Endothelial cell of umbilical vein (primary cell): ENCODE data around the gene WEE2. TPM values are rescaled to one million over a fixed set of nuclear protein-coding genes. Genes with fewer than 3 reads are reported as not detected.

Source experiments
- BruUV-seq: library from RNA; stranded (reverse); fragments of 400-500 nt; replicated peaks from 2 replicates; lab custom pipeline; 2021; lab: Mats Ljungman, UMichigan
- CTCF ChIA-PET: fragments of 300-600, 350-600 bp; sonication (Branson Sonifier 250); formaldehyde crosslinking; loops from one replicate; lab custom pipeline; 2021; ENCODE audit warnings: antibody characterized with exemption, inconsistent platforms; lab: Charles Lee
- POLR2A ChIA-PET: fragments of 300-600, 350-600 bp; sonication (Branson Sonifier 250); formaldehyde crosslinking; loops from one replicate; lab custom pipeline; 2021; ENCODE audit warnings: antibody characterized with exemption, inconsistent platforms; lab: Charles Lee
- DNase-seq: peaks from one replicate; pipeline ENCODE4 v3.0.0-alpha.2; 2011; ENCODE audit warnings: low read depth, low spot score
- FAIRE-seq: peaks from 2 replicates; lab custom pipeline; 2011; peaks lifted over from hg19 to GRCh38; lab: Jason Lieb, UNC
- H2AFZ ChIP-seq: 2 replicates; pipeline ENCODE4 v1.6.0; 2012; ENCODE audit warnings: low read depth, low read length, control low read depth, inconsistent platforms
- H3K27ac ChIP-seq: 2 replicates; pipeline ENCODE4 v1.5.1; 2011; ENCODE audit warnings: low read depth, mild to moderate bottlenecking, control low read depth, low read length, moderate library complexity; ENCODE audit not compliant: insufficient read depth
- H3K27me3 ChIP-seq, 2 experiments: 2 replicates each; pipeline versions ENCODE4 v1.6.0 to v1.6.1; 2011; ENCODE audit warnings: low read length in 2 of 2, mixed read lengths in 1 of 2; ENCODE audit not compliant: control insufficient read depth in 2 of 2, insufficient read depth in 2 of 2
- H3K36me3 ChIP-seq, 2 experiments: 2 replicates in 1 of 2; 3 replicates in 1 of 2; pipeline ENCODE4 v1.5.1; 2011; ENCODE audit warnings: low read length in 2 of 2, mild to moderate bottlenecking in 1 of 2, moderate library complexity in 1 of 2; ENCODE audit not compliant: control insufficient read depth in 2 of 2, insufficient read depth in 2 of 2; ENCODE audit errors: extremely low read depth in 1 of 2
- H3K4me1 ChIP-seq: 3 replicates; pipeline ENCODE4 v1.5.1; 2011; ENCODE audit warnings: mild to moderate bottlenecking, low read length; ENCODE audit not compliant: control insufficient read depth, insufficient read depth; ENCODE audit errors: extremely low read depth
- H3K4me2 ChIP-seq: 2 replicates; pipeline ENCODE4 v1.6.1; 2011; ENCODE audit warnings: low read length, control low read depth, mixed read lengths; ENCODE audit not compliant: insufficient read depth
- H3K4me3 ChIP-seq, 3 experiments: fragments of 200-600 bp in 1 of 3; sonication (generic), shearing (Covaris generic) in 1 of 3; replicated peaks in 1 of 3; 2 replicates each; pipeline ENCODE4 v1.5.1; 2011 to 2016; ENCODE audit warnings: control low read depth in 3 of 3, low read length in 3 of 3, mild to moderate bottlenecking in 2 of 3, inconsistent platforms in 1 of 3, low read depth in 1 of 3, moderate library complexity in 1 of 3; ENCODE audit not compliant: insufficient read depth in 1 of 3
- H3K79me2 ChIP-seq: 2 replicates; pipeline ENCODE4 v1.6.0; 2012; ENCODE audit warnings: low read length, inconsistent platforms; ENCODE audit not compliant: control insufficient read depth, insufficient read depth
- H3K9ac ChIP-seq: replicated peaks from 2 replicates; pipeline ENCODE3; 2011; ENCODE audit warnings: low read length, control low read depth; ENCODE audit not compliant: insufficient read depth; ENCODE audit errors: extremely low read depth
- H3K9me1 ChIP-seq: replicated peaks from 3 replicates; pipeline ENCODE4 v1.6.0; 2011; ENCODE audit warnings: mild to moderate bottlenecking, low read length; ENCODE audit not compliant: control insufficient read depth, insufficient read depth; ENCODE audit errors: extremely low read depth
- H3K9me3 ChIP-seq: replicated peaks from 2 replicates; pipeline ENCODE4 v1.5.1; 2012; ENCODE audit warnings: low read length, inconsistent platforms; ENCODE audit not compliant: control insufficient read depth, insufficient read depth
- H4K20me1 ChIP-seq: replicated peaks from 2 replicates; pipeline ENCODE3; 2011; ENCODE audit warnings: mild to moderate bottlenecking, low read length; ENCODE audit not compliant: control insufficient read depth, insufficient read depth; ENCODE audit errors: extremely low read depth
- EZH2 ChIP-seq: IDR thresholded peaks from 2 replicates; pipeline ENCODE4 v1.6.1; 2012; ENCODE audit warnings: borderline replicate concordance, low read depth, mild to moderate bottlenecking, moderate library complexity, low read length, inconsistent platforms; ENCODE audit not compliant: severe bottlenecking
- FOS ChIP-seq: IDR thresholded peaks from 2 replicates; pipeline ENCODE4 v1.6.1; 2011; ENCODE audit warnings: mild to moderate bottlenecking, low read length, moderate library complexity, borderline replicate concordance; ENCODE audit not compliant: insufficient read depth
- GATA2 ChIP-seq: IDR thresholded peaks from 2 replicates; pipeline ENCODE4 v1.7.0; 2011; ENCODE audit warnings: low read depth, mild to moderate bottlenecking, moderate library complexity, mixed read lengths, low read length; ENCODE audit not compliant: insufficient read length, insufficient read depth
- JUN ChIP-seq: IDR thresholded peaks from 2 replicates; pipeline ENCODE4 v1.6.1; 2011; ENCODE audit warnings: borderline replicate concordance, low read depth; ENCODE audit not compliant: insufficient read length, insufficient read depth
- MYC ChIP-seq: IDR thresholded peaks from one replicate; pipeline ENCODE4 v1.6.1; 2011; ENCODE audit warnings: mild to moderate bottlenecking, low read depth, low read length
- POLR2A ChIP-seq: IDR thresholded peaks from 2 replicates; pipeline ENCODE4 v1.6.1; 2012; ENCODE audit warnings: low read depth, mild to moderate bottlenecking, control low read depth, low read length
- POLR2AphosphoS5 ChIP-seq: IDR thresholded peaks from 2 replicates; pipeline ENCODE4 v1.6.1; 2012; ENCODE audit warnings: low read depth, mild to moderate bottlenecking, control low read depth, low read length, moderate library complexity; ENCODE audit not compliant: insufficient read depth
- dilution Hi-C: fragments of 300-500 bp; cut with MboI; formaldehyde crosslinking; loops from one replicate; pipeline ENCODE4 v1.15.0; 2019; ENCODE audit warnings: low sequenced_read_pairs; ENCODE audit not compliant: extremely low pct_ligation_motif_present
- intact Hi-C: fragments of 100-400 bp; cut with micrococcal nuclease; formaldehyde crosslinking; loops from one replicate; pipeline ENCODE4 v1.10.0; 2022
- polyA plus RNA-seq, 4 experiments: library from polyadenylated mRNA; depleted of rRNA in 3 of 4; stranded (reverse) in 3 of 4; unstranded in 1 of 4; fragments of >200 nt; gene quantifications; 2 replicates each; pipeline versions ENCODE4 v1.2.1 to v1.2.3, GENCODE V29; 2011 to 2012; ENCODE audit warnings: missing spikeins in 1 of 4
- total RNA-seq: library from RNA; stranded (reverse); gene quantifications from 2 replicates; pipeline ENCODE4 v1.2.3, GENCODE V29; 2021
- TF ChIP-seq, protein P1 (sequence below), 2 donors: IDR thresholded peaks; 1 replicate in 1 of 2; 2 replicates in 1 of 2; pipeline ENCODE4 v1.5.1; 2011; ENCODE audit warnings: low read length in 2 of 2, mild to moderate bottlenecking in 2 of 2, moderate library complexity in 2 of 2, control low read depth in 1 of 2, inconsistent platforms in 1 of 2, low read depth in 1 of 2; ENCODE audit not compliant: insufficient read depth in 1 of 2; ENCODE audit errors: extremely low read depth in 1 of 2
- TF ChIP-seq, protein P2 (sequence below): IDR thresholded peaks from 2 replicates; pipeline ENCODE4 v1.6.1; 2011; ENCODE audit not compliant: insufficient read depth, insufficient read length

The WEE2 gene
- total and polyA plus RNA-seq, 2 donors (not counting 3 experiments of a cell fraction or from before 2014, with no cell fraction given): not detected

DNA sequence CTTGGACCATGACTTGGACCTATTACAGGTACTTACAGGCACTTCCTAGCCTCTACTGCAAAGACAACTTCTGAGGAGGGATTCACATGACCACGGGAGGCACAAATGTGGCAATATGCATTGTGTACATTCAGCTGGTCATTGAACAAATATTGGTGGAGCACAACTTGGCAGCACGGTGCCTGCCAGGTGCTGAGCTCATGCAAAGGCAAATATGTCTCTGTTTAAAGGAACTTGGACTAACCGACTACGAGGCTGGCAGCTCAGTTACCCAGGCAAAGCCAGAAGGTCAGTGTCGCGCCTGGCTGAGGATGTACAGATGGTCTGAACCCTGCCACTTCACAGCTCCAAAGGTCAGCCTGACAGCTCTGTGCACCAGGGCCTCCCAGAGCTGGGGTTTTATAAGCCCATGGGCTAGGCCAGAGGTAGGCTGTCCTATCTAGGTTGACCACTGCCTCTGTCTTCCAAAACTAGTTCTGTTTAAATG lies 12.3 kb upstream of the WEE2 start:
- Histone ChIP-seq H3K4me3 (no peak overlapping the region), H3K27ac (no peak overlapping the region), H3K36me3 (no peaks in the 10 kb centered on the region), H4K20me1 (peaks cover 2% of the 10 kb centered on the region), H3K9me3 (no peaks in the 10 kb centered on the region), H3K4me1 (peaks cover 3% of the 10 kb centered on the region), H3K79me2 (peaks cover 37% of the 10 kb centered on the region), H3K9me1 (no peaks in the 10 kb centered on the region), H3K9ac (no peak overlapping the region), H3K27me3 (no peaks in the 10 kb centered on the region), H3K4me2 (no peak overlapping the region), H2AFZ (no peak overlapping the region)
- POLR2A ChIA-PET: no interaction called here
- CTCF ChIA-PET: interaction anchor here (1.8 to 2.3 kb wide), 3 partner anchors 10 to 41 kb away, joined by 7 to 11 read pairs (median 8); no protein-coding TSS in a partner anchor
- BruUV-seq: no TSS peak
- DNase-seq (no peak), FAIRE-seq (no peak)
- intact Hi-C loops: no loop called here
- no peak for TF ChIP-seq POLR2AphosphoS5
- TF ChIP-seq GATA2: no peak
- TF ChIP-seq POLR2A: no peak
- TF ChIP-seq MYC: no peak
- TF ChIP-seq EZH2: no peak
- TF ChIP-seq, protein P1, sequence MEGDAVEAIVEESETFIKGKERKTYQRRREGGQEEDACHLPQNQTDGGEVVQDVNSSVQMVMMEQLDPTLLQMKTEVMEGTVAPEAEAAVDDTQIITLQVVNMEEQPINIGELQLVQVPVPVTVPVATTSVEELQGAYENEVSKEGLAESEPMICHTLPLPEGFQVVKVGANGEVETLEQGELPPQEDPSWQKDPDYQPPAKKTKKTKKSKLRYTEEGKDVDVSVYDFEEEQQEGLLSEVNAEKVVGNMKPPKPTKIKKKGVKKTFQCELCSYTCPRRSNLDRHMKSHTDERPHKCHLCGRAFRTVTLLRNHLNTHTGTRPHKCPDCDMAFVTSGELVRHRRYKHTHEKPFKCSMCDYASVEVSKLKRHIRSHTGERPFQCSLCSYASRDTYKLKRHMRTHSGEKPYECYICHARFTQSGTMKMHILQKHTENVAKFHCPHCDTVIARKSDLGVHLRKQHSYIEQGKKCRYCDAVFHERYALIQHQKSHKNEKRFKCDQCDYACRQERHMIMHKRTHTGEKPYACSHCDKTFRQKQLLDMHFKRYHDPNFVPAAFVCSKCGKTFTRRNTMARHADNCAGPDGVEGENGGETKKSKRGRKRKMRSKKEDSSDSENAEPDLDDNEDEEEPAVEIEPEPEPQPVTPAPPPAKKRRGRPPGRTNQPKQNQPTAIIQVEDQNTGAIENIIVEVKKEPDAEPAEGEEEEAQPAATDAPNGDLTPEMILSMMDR (IDR thresholded peaks at IDR 0.05; ENCODE audit: extremely low read depth in 1 of 2, insufficient read depth in 1 of 2, low read depth in 1 of 2, low read length in 2 of 2): no peak
- TF ChIP-seq JUN: no peak
- TF ChIP-seq, protein P2, sequence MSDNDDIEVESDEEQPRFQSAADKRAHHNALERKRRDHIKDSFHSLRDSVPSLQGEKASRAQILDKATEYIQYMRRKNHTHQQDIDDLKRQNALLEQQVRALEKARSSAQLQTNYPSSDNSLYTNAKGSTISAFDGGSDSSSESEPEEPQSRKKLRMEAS: no peak
- no peak for TF ChIP-seq FOS
- dilution Hi-C loops: no loop called here
